Activated T-cell treated with anti-CD3 and anti-CD28 coated beads for 1 hour (primary cell): Measurements from ENCODE around the gene CHST12.
"Not testable (repeated sequence)": the region's sequence is repeated elsewhere in the genome, so short reads cannot be mapped to it uniquely, and the experiment has no call there.

Experiments used
- DNase-seq: peaks from one replicate; pipeline ENCODE4 v3.0.0-alpha.2; 2020; ENCODE audit warnings: low read depth

CHST12 gene

GRCh38 chr7:2460641-2461040 is 57.2 kb downstream of the CHST12 start:
- no peak for DNase-seq

- no peak for DNase-seq
Measured at GRCh38 chr7:2461268-2462026, 58.0 kb downstream of the CHST12 start.

DNA sequence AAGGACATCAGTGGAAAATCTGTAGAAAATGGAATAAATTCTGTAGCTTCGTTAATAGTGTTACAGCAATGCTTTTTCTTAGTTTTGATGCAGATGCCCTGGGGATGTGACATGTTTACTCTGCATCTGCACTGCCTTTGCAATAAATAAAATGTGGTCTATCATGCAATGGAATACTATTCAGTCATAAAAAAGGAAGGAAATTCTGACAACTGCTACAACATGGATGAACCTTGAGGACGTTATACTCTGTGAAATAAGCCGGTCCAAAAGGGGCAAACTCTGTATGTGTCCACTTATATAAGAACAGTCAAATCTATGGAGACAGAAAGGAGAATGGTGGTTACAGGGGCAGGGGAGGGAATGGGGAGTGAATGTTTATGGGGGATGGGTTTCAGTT is 59.3 kb downstream of the CHST12 start:
- no peak for DNase-seq

- DNase-seq: no peak
Measured at GRCh38 chr7:2465928-2466327, 62.5 kb downstream of the CHST12 start.

DNA sequence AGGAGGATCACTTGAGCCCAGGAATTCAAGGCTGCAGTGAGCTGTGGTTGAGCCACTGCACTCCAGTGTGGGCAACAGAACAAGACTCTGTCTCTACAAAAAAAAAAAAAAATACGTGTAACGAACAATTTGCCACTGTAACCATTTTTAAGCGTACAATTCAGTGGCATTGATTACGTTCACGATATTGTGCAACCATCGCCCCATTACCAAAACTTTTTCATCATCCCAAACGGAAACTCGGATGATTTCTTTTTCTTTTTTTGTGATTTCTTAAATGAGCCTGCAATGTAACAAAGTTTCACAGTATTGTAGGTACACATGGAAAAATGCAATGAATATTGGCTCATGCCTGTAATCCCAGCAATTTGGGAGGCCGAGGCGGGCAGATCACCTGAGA is 63.3 kb downstream of the CHST12 start:
- no peak for DNase-seq

DNA sequence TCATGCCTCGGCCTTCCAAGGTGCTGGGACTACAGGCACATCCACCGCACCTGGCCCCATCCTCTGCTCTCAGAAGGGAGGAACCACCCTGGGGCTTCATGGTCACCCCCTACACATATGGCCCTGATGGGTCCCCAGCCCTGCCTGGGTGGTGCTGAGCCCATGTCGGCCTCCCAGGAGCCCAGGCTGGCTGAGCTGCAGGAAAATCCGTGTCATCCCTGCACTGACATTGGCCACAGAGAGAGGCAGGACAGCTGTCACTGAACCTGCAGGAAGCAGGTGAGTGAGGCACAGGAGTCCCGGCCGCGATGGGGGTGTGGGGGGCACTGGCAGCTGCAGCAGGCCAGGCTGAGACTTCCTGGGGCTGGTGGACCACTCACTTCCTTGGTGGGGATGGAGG is 64.8 kb downstream of the CHST12 start:
- DNase-seq: no peak

GRCh38 chr7:2469460-2470203 is 66.2 kb downstream of the CHST12 start:
- not testable (repeated sequence) for DNase-seq

GRCh38 chr7:2470204-2471021 is 67.0 kb downstream of the CHST12 start:
- DNase-seq: no peak

DNA sequence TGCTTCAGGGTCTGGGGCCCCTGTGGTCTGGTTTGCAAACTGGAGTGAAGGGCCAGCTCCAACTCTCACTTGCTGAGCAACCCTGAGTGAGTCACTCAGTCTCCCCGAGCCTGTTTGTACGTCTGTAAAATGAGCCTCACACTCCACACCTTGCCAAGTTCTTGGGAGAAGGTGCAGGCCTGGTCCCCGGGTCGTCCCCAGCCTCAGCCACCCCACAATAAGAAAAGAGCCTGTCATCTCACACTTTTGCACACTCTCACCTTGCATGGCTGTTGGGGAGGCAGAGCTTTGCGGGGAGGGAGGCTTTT is 67.6 kb downstream of the CHST12 start:
- DNase-seq: no peak

- no peak for DNase-seq
Measured at GRCh38 chr7:2471396-2471795, 68.0 kb downstream of the CHST12 start.

GRCh38 chr7:2472739-2473138 is 69.3 kb downstream of the CHST12 start:
- no peak for DNase-seq

- no peak for DNase-seq
Measured at GRCh38 chr7:2473496-2474180, 70.2 kb downstream of the CHST12 start.

GRCh38 chr7:2474224-2474623 is 70.8 kb downstream of the CHST12 start:
- DNase-seq: no peak

DNA sequence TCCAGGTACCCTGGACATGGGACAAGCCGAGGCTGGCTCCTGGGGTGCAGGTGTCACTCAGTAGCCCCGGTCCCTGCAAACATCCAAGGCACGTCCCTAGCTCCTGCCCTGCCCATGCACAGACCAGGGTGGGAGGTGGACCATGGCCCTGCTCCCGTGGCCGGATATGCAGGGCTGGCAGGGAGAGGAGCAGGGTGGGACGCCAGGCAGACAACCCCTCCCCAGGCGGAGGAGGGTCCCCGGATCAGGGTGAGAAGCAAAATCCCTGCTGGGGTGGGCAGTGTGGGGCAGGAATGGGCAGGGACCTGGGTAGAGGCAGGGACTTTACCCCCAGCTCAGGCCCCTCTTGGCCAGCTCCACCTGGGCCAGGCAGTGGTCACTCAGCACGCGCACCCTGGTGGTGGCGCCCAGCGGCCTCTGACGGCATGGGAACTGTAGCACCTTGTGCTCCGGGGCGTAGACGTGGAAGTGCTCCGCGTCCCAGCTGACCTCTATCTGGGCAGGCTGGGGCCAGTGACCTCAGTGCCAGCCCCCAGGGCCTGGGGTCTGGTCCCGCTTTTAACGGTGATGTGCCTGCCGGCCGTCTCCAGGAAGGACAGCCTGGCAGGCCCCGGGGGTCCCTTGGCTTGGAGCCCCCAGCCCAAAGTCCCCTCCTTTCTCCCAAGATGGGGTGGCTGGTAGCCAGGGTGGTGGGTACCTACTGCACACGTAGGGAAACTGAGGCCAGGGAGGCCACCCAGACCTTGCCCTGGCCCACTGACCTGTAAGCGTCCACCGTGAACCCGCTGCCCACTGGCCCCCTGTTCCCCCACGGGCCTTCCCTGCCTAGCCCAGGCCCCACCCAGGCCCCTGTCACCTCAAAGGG is 71.6 kb downstream of the CHST12 start:
- DNase-seq: no peak

DNA sequence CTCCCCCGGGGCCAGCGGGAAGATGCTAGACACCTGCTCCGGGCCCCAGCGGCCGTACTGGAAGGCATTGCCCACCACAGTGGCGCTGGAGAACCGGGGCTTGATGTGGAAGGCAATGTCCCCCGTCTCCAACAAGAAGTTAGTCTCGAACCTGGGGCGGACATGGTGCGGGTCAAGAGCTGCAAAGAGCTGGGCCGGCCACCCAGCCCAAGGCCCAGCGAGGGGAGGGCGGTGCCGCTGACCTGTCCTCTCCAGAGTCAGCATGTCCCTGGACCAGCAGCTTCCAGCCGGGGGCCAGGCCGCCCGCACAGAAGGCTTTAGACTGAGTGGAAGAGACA is 72.2 kb downstream of the CHST12 start:
- DNase-seq: no peak

GRCh38 chr7:2476298-2476697 is 72.9 kb downstream of the CHST12 start, which contains the start of gene GRIFIN:
Gene GRIFIN, minus strand, starts transcription at chr7:2476398. Its CDS starts 15 bp downstream, at chr7:2476383.
- no peak for DNase-seq

GRCh38 chr7:2476776-2477446 is 73.5 kb downstream of the CHST12 start:
- DNase-seq: no peak

- peak; percentile 50 for DNase-seq
Measured at GRCh38 chr7:2477447-2478398, 74.3 kb downstream of the CHST12 start.

GRCh38 chr7:2478399-2478785 is 75.0 kb downstream of the CHST12 start:
- no peak for DNase-seq

DNA sequence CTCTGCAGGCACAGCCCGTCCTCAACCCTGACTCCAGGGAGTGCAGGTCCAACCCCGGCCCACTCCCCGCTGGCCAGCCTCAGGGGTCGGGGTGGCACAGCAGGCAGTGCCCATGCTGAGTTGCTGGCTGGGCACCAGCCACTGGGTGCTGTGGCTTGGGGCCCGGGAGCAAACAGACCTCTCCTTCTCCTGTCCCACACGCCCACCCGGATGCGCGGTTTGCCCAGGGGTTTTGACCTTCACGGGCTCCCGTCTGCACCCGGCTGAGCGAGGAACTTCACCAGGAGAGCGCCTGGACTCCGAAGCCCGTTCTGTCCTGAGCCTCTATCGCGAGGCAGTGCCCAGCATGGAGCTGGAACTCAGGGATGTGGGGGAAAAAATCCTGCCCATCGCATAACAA is 75.4 kb downstream of the CHST12 start:
- no peak for DNase-seq
